KOPT-K1 (cell line): ENCODE results near the gene DCAF6.
"Not testable (repeated sequence)": the region's sequence is repeated elsewhere in the genome, so short reads cannot be mapped to it uniquely, and the experiment has no call there.

Source experiments
- H3K27ac ChIP-seq: fragments of 200-600 bp; sonication (generic); 2 replicates; pipeline ENCODE4 v1.5.1; 2016; ENCODE audit warnings: antibody characterized with exemption, mild to moderate bottlenecking, low read depth, low read length; ENCODE audit not compliant: poor library complexity, severe bottlenecking
- H3K36me3 ChIP-seq: fragments of 200-600 bp; sonication (generic); 2 replicates; pipeline ENCODE4 v1.5.1; 2017; ENCODE audit warnings: antibody characterized with exemption, mild to moderate bottlenecking, low read length, moderate library complexity; ENCODE audit not compliant: insufficient read depth
- H3K9me3 ChIP-seq: fragments of 200-600 bp; sonication (generic); 2 replicates; pipeline ENCODE4 v1.5.1; 2017; ENCODE audit warnings: antibody characterized with exemption, low read length, mild to moderate bottlenecking; ENCODE audit not compliant: insufficient read depth, poor library complexity, severe bottlenecking

The DCAF6 gene

GRCh38 chr1:167915569-167915968 is 20.9 kb upstream of the DCAF6 start:
- H3K9me3 ChIP-seq, result peaks cover under 1% of the 10 kb centered on the region
- H3K36me3 ChIP-seq, result peaks cover 43% of the 10 kb centered on the region
- H3K27ac ChIP-seq, result no peak overlapping the region

GRCh38 chr1:167916766-167917511 is 19.5 kb upstream of the DCAF6 start:
- Histone ChIP-seq H3K36me3 (peaks cover 43% of the 10 kb centered on the region), H3K27ac (no peak overlapping the region), H3K9me3 (no peaks in the 10 kb centered on the region)

DNA sequence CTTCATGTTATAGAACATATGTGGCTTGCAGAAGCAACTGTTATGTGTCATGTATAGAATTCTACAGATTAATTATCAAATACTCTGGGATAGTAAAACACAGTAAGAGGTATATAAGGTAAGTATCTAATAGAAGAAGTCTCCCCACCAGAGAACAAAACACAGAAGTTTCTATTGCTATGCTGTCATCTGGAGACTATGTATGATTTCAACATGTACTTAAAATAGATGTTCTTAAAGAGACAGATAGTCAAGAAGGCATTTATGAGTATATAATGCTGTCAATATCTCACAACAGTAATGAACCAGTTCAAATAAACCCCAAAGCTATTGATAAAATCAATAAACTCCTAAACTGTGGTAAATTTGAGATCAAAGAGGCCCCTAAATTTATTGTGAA is 14.5 kb upstream of the DCAF6 start:
- Histone ChIP-seq H3K27ac (no peak overlapping the region), H3K36me3 (peaks cover 29% of the 10 kb centered on the region), H3K9me3 (no peaks in the 10 kb centered on the region)

GRCh38 chr1:167922611-167923074 is 13.8 kb upstream of the DCAF6 start:
- H3K27ac ChIP-seq, result no peak overlapping the region

DNA sequence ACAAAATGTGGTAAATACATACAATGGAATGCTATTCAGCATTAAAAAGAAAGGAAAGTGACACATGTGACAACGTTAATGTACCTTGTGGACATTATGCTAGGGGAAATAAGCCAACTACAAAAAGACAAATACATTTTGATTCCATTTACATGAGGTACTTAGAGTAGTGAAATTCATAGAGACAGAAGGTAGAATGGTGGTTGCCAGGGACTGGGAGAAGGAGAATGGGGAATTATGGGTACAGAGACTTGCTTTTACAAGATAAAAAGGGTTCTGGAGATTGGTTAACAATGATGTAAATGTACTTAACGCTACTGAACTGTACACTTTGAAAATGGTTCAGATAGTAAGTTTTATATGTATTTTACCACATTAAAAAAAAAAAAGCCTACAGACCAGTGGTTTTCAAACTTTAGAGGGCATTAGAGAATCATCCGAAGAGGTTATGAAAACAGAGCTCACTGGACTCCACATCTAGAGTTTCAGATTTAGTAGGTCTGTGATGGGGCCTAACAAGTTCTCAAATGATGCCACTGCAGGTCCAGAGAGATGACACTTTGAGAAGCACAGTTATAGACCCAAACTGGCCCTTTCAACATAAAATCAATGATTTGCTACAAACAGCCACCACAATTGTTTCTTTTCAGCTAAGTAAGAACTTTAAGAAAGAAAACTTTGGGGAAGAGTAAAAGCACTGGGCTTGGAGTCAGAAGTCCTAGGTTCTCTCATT is 13.0 kb upstream of the DCAF6 start:
- H3K27ac ChIP-seq, result no peak overlapping the region
- no peaks in the 10 kb centered on the region for H3K9me3 ChIP-seq

More at GRCh38 chr1:167922611-167923074, 13.8 kb upstream of the DCAF6 start:
- H3K36me3 ChIP-seq, result peaks cover 22% of the 10 kb centered on the region
- H3K9me3 ChIP-seq, result no peaks in the 10 kb centered on the region

DNA sequence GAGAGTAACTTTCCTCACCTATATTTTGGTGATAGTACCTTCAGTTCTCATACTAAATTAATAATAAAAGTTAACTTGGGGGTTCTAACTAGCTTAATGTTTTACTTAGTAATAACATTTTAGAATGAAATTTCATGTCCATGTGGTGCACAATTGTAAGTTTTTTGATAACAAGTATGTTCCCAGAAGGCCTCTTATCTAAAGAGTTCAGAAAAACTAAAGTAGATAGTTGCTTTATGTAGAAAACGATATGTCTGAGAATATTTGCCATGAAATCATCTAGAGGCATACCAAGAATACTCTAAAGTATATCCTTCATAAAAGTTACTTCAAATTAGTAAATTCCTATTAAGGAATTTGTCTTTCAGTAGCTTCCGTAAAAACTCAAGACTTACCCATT is 12.4 kb upstream of the DCAF6 start:
- no peak overlapping the region for H3K27ac ChIP-seq
- H3K9me3 ChIP-seq, result no peaks in the 10 kb centered on the region
- peaks cover 15% of the 10 kb centered on the region for H3K36me3 ChIP-seq

More for the DNA sequence above, 13.0 kb upstream of the DCAF6 start:
- peaks cover 15% of the 10 kb centered on the region for H3K36me3 ChIP-seq

DNA sequence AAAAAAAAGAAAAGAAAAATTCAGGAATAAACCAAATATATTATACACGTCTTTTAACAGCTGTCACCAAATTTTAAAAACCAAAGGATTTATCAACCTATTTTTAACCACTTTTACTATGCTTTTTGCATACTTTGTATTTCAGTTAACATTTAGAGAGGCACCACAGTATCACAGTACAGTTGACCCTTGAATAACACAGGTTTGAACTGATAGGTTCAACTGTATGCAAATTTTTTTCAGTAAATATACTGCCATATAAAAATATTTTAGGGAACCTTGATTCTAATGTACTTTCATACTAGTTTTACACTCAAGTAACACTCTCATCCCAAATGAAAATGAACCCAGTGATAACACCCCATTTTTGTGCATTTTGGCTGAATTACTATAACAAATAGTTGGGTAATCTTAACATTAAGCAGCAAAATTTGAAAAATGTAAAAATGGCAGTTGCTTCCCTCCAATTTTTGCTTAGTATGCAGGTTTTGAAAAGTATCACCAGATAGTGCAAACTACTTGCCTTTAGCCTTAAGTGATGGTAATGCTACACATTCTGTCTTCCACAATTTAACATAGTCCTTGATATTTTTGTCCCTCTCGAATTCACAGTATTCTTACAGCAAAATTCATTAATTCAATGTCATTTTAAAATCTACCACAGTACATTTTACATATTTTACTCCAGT is 11.8 kb upstream of the DCAF6 start:
- Histone ChIP-seq H3K9me3 (no peaks in the 10 kb centered on the region), H3K36me3 (peaks cover 13% of the 10 kb centered on the region), H3K27ac (no peak overlapping the region)

DNA sequence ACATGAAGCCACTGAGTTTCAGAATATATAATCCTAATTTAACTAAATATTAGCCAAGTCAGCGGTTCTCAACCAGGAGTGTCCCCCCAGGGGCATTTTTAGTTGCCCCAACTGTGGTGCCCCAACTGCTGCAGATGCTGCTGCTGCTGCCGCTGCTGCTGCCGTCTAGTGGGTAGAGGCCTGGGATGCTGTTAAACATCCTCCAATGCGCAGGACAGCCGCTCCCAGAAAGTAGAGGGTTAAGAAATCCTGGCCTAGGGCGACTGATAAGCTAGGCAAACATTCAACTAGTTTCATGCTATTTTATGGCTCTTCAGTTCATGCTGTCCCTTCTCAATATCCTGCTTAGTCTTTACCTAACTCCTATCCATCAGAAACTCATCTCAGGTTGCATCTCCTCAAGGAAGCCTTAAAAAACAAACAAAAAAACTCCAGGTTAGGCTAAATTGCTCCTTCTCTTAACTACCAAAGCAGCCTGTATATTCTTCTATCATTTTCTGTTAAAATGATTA is 9.9 kb upstream of the DCAF6 start:
- no peak overlapping the region for H3K27ac ChIP-seq
- peaks cover 12% of the 10 kb centered on the region for H3K36me3 ChIP-seq
- no peaks in the 10 kb centered on the region for H3K9me3 ChIP-seq

GRCh38 chr1:167927046-167927754 is 9.3 kb upstream of the DCAF6 start:
- no peak overlapping the region for H3K27ac ChIP-seq
- no peaks in the 10 kb centered on the region for H3K9me3 ChIP-seq
- peaks cover 12% of the 10 kb centered on the region for H3K36me3 ChIP-seq

GRCh38 chr1:167928457-167928852 is 8.0 kb upstream of the DCAF6 start:
- no peak overlapping the region for H3K27ac ChIP-seq

DNA sequence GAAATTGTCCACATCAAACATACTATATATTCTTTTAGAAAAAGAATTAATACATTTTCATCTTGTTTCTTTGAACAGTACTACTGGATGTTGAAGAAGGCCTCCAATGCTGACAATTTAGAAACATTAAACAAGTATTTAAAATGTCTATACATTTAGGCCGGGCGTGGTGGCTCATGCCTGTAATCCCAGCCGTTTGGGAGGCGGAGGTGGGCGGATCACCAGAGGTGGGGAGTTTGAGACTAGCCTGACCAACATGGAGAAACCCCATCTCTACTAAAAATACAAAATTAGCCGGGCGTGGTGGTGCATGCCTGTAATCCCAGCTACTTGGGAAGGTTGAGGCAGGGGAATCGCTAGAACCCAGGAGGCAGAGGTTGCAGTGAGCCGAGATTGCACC is 7.6 kb upstream of the DCAF6 start:
- not testable (repeated sequence) for H3K27ac ChIP-seq, H3K36me3 ChIP-seq, H3K9me3 ChIP-seq

More at GRCh38 chr1:167928457-167928852, 8.0 kb upstream of the DCAF6 start:
- no peaks in the 10 kb centered on the region for H3K9me3 ChIP-seq
- peaks cover 4% of the 10 kb centered on the region for H3K36me3 ChIP-seq

DNA sequence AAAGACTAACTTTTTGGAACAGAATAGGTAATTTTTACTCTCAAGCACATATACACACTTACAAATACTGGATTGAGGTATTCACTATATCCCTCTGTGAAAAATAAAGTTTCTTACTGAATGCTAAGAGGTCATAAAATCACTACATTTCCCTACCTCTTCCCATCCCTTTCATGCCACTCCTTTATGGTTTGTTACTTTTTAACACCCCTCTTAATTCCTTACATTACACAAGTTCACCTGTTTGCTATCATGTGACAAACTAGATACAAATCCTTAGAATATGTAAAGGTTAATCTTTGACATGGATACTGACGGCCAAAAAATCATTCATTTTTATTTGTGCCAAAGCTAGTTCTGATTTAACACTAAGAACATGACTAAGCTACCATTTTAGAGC is 6.8 kb upstream of the DCAF6 start:
- Histone ChIP-seq H3K9me3 (no peaks in the 10 kb centered on the region), H3K36me3 (no peaks in the 10 kb centered on the region), H3K27ac (no peak overlapping the region)

DNA sequence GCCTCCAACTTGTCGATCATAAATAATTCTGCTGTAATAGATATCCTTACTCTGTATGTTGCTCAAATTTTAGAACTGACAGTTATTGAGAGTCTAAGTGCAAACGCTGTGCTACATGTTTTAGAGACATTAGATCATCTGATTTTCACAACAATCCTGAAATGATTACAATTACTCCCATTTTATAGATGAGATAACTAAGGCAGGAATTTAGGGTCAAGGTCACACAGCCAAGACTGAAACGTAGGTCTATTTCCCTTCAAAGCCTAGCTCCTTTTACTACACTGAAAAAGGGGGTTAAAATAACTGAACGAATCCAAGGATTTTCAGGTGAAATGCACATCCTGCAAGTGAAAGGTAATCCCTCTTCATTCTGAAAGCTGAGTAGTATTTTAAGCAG is 2.7 kb upstream of the DCAF6 start:
- H3K27ac ChIP-seq, result peak overlapping the region; percentile 94
- no peaks in the 10 kb centered on the region for H3K36me3 ChIP-seq
- H3K9me3 ChIP-seq, result no peaks in the 10 kb centered on the region

GRCh38 chr1:167934426-167935215 is 1.9 kb upstream of the DCAF6 start:
- Histone ChIP-seq H3K27ac (peak overlapping the region; percentile 94), H3K9me3 (no peaks in the 10 kb centered on the region), H3K36me3 (no peaks in the 10 kb centered on the region)
